IMR-90 (cell line): ENCODE data around the gene DMRT2. TPM values are rescaled to one million over a fixed set of nuclear protein-coding genes. Genes with fewer than 3 reads are reported as not detected.

Experiments
- ATAC-seq: fragments of 200-7000 bp; cut with Tn5 transposase; 2 replicates; pipeline ENCODE4 v1.9.1; 2020; ENCODE audit warnings: low read depth, mild to moderate bottlenecking, moderate library complexity
- BruUV-seq: library from RNA; stranded (reverse); fragments of 400-500 nt; replicated peaks from 2 replicates; lab custom pipeline; 2021; lab: Mats Ljungman, UMichigan
- CTCF ChIA-PET: fragments of 300-600 bp; formaldehyde crosslinking; extraction: SDS; loops from one replicate; lab custom pipeline; 2021; ENCODE audit warnings: antibody characterized with exemption; lab: Yijun Ruan, JAX
- POLR2A ChIA-PET: fragments of 300-600 bp; sonication (Branson Sonifier 250); formaldehyde crosslinking; loops from one replicate; lab custom pipeline; 2022; ENCODE audit warnings: antibody characterized with exemption; ENCODE audit not compliant: unreplicated experiment; lab: Charles Lee
- DNase-seq: peaks from one replicate; pipeline ENCODE4 v3.0.0; 2013
- H2AFZ ChIP-seq: replicated peaks from 2 replicates; pipeline ENCODE3; 2013; ENCODE audit warnings: low read length, mild to moderate bottlenecking; ENCODE audit not compliant: poor library complexity
- H2AK5ac ChIP-seq: 2 replicates; pipeline ENCODE4 v1.6.1; 2013; ENCODE audit warnings: low read depth, low read length, inconsistent platforms
- H2AK9ac ChIP-seq: replicated peaks from 2 replicates; pipeline ENCODE3; 2013; ENCODE audit warnings: mild to moderate bottlenecking, low read depth, low read length, moderate library complexity; ENCODE audit not compliant: poor library complexity
- H2BK120ac ChIP-seq: 2 replicates; pipeline ENCODE4 v1.6.1; 2013; ENCODE audit warnings: low read depth, low read length, inconsistent platforms
- H2BK15ac ChIP-seq: 3 replicates; pipeline ENCODE4 v1.6.1; 2013; ENCODE audit warnings: low read depth, low read length, inconsistent platforms
- H2BK20ac ChIP-seq: 2 replicates; pipeline ENCODE4 v1.6.1; 2013; ENCODE audit warnings: low read depth, mild to moderate bottlenecking, inconsistent platforms, low read length, moderate library complexity
- H2BK5ac ChIP-seq: 2 replicates; pipeline ENCODE4 v1.6.1; 2013; ENCODE audit warnings: mild to moderate bottlenecking, low read depth, low read length, inconsistent platforms; ENCODE audit not compliant: poor library complexity, severe bottlenecking
- H3K14ac ChIP-seq: replicated peaks from 2 replicates; pipeline ENCODE4 v1.6.1; 2013; ENCODE audit warnings: low read depth, low read length, inconsistent platforms
- H3K18ac ChIP-seq: 2 replicates; pipeline ENCODE4 v1.6.1; 2013; ENCODE audit warnings: low read depth, low read length, control low read depth
- H3K23ac ChIP-seq: 2 replicates; pipeline ENCODE4 v1.6.1; 2013; ENCODE audit warnings: low read depth, low read length, inconsistent platforms
- H3K27ac ChIP-seq: 2 replicates; pipeline ENCODE4 v1.5.1; 2013; ENCODE audit warnings: mild to moderate bottlenecking, control low read depth, low read length; ENCODE audit not compliant: insufficient read depth
- H3K27me3 ChIP-seq: 2 replicates; pipeline ENCODE4 v1.6.1; 2013; ENCODE audit warnings: low read length; ENCODE audit not compliant: control insufficient read depth, insufficient read depth
- H3K36me3 ChIP-seq: 2 replicates; pipeline ENCODE4 v1.6.1; 2013; ENCODE audit warnings: low read length, mixed read lengths; ENCODE audit not compliant: control insufficient read depth, insufficient read depth
- H3K4ac ChIP-seq: 2 replicates; pipeline ENCODE4 v1.6.1; 2013; ENCODE audit warnings: low read depth, low read length, inconsistent platforms
- H3K4me1 ChIP-seq: 2 replicates; pipeline ENCODE4 v1.6.1; 2013; ENCODE audit warnings: low read length, mixed read lengths; ENCODE audit not compliant: control insufficient read depth, insufficient read depth
- H3K4me2 ChIP-seq: 2 replicates; pipeline ENCODE4 v1.6.1; 2013; ENCODE audit warnings: low read depth, mild to moderate bottlenecking, control low read depth, low read length, moderate library complexity
- H3K4me3 ChIP-seq: 2 replicates; pipeline ENCODE4 v1.5.1; 2013; ENCODE audit warnings: low read depth, mild to moderate bottlenecking, control low read depth, low read length, moderate library complexity; ENCODE audit not compliant: insufficient read depth
- H3K56ac ChIP-seq: 2 replicates; pipeline ENCODE4 v1.6.1; 2013; ENCODE audit warnings: low read length, inconsistent platforms; ENCODE audit not compliant: insufficient read depth; ENCODE audit errors: extremely low read depth
- H3K79me1 ChIP-seq, 2 experiments: 2 replicates each; pipeline ENCODE4 v1.6.1; 2013; ENCODE audit warnings: low read length in 2 of 2, inconsistent platforms in 1 of 2, low read depth in 1 of 2
- H3K9ac ChIP-seq: 2 replicates; pipeline ENCODE4 v1.6.1; 2013; ENCODE audit warnings: low read depth, low read length, control low read depth
- H3K9me1 ChIP-seq: 2 replicates; pipeline ENCODE4 v1.6.1; 2013; ENCODE audit warnings: low read length, inconsistent platforms; ENCODE audit not compliant: insufficient read depth
- H3K9me3 ChIP-seq: 2 replicates; pipeline ENCODE4 v1.6.1; 2013; ENCODE audit warnings: low read length; ENCODE audit not compliant: control insufficient read depth, insufficient read depth
- H4K20me1 ChIP-seq: 2 replicates; pipeline ENCODE4 v1.6.1; 2013; ENCODE audit warnings: low read length, inconsistent platforms; ENCODE audit not compliant: insufficient read depth
- H4K5ac ChIP-seq: 2 replicates; pipeline ENCODE4 v1.6.1; 2013; ENCODE audit warnings: mild to moderate bottlenecking, low read depth, low read length, control low read depth
- H4K8ac ChIP-seq, 2 experiments: 2 replicates each; pipeline ENCODE4 v1.6.1; 2013; ENCODE audit warnings: low read depth in 2 of 2, low read length in 2 of 2, control low read depth in 1 of 2, inconsistent platforms in 1 of 2
- H4K91ac ChIP-seq: 2 replicates; pipeline ENCODE4 v1.6.1; 2013; ENCODE audit warnings: low read depth, low read length, inconsistent platforms; ENCODE audit not compliant: insufficient read depth
- CEBPB ChIP-seq: IDR thresholded peaks from 2 replicates; pipeline ENCODE4 v1.6.1; 2012; ENCODE audit warnings: low read depth, low read length, improper control_type of control experiment
- CHD1 ChIP-seq: IDR thresholded peaks from 2 replicates; pipeline ENCODE4 v1.6.1; 2012; ENCODE audit warnings: low read depth, low read length, improper control_type of control experiment
- CTCF ChIP-seq: conservative IDR thresholded peaks from 2 replicates; pipeline ENCODE4 v1.5.1; 2012; ENCODE audit warnings: mild to moderate bottlenecking, low read depth, low read length, improper control_type of control experiment
- ELK1 ChIP-seq: fragments of 150-350 bp; IDR thresholded peaks from 2 replicates; pipeline ENCODE4 v1.6.1; 2016; ENCODE audit warnings: low read depth, mild to moderate bottlenecking, low read length, moderate library complexity, borderline replicate concordance
- FOS ChIP-seq: fragments of 150-350 bp; IDR thresholded peaks from 2 replicates; pipeline ENCODE4 v1.6.1; 2016; ENCODE audit warnings: low read depth, low read length
- MAFK ChIP-seq: IDR thresholded peaks from 2 replicates; pipeline ENCODE4 v1.6.1; 2012; ENCODE audit warnings: low read depth, low read length, improper control_type of control experiment
- NFE2L2 ChIP-seq: fragments of 150-350 bp; IDR thresholded peaks from 2 replicates; pipeline ENCODE4 v1.6.1; 2016; ENCODE audit warnings: low read depth, mild to moderate bottlenecking, low read length
- SMC3 ChIP-seq: fragments of 150-350 bp; IDR thresholded peaks from 2 replicates; pipeline ENCODE4 v1.6.1; 2016; ENCODE audit warnings: low read depth, mild to moderate bottlenecking, antibody characterized with exemption, low read length, moderate library complexity
- WGBS, 2 experiments: methylation state at CpG; one replicate each; pipeline versions ENCODE4 v1.1.5 to v1.1.7; 2013; ENCODE audit warnings: missing lambda C conversion rate in 2 of 2; ENCODE audit not compliant: insufficient read length in 1 of 2; ENCODE audit errors: extremely low coverage in 2 of 2; 5-methylcytosine and 5-hydroxymethylcytosine counted together
- dilution Hi-C: fragments of 300-500 bp; cut with HindIII; formaldehyde crosslinking; loops from one replicate; pipeline ENCODE4 v1.14.3; 2018; ENCODE audit warnings: low sequenced_read_pairs; ENCODE audit not compliant: unreplicated experiment
- in situ Hi-C: fragments of 300-500 bp; cut with MboI; formaldehyde crosslinking; loops from 3 replicates; pipeline ENCODE4 v1.14.3; 2019; ENCODE audit warnings: low sequenced_read_pairs, inconsistent platforms, mixed read lengths
- intact Hi-C: fragments of 100-400 bp; cut with micrococcal nuclease; formaldehyde crosslinking; loops from 2 replicates; pipeline ENCODE4 v1.10.0; 2022
- polyA plus RNA-seq, 3 experiments: library from polyadenylated mRNA; depleted of rRNA; stranded (reverse); fragments of >200 nt; gene quantifications; 2 replicates each; pipeline ENCODE4 v1.2.3, GENCODE V29; 2012; ENCODE audit warnings: low replicate concordance in 1 of 3
- total RNA-seq: library from RNA; depleted of rRNA; stranded (reverse); fragments of >200 nt; gene quantifications from 2 replicates; pipeline ENCODE4 v1.2.3, GENCODE V29; 2012

The DMRT2 gene
- total and polyA plus RNA-seq, 2 of the 4 experiments (the other 2 are of a cell fraction): not detected

DNA sequence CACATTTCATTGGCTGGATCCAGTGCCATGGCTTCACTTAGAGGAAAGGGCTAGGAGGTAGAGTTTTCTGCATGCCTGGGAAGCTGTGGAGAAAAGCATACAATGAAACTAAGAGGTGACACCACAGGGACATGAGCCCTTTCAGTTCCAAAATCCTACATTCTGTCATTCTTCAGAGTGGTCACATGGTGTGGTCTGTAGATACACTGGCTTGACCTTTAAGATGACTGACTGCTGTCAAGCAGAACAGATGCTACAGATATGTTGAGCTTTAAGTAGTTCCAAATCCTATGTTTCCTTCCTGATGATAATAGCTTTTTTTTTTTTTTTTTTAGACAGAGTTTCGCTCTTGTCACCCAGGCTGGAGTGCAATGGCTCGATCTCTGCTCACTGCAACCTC lies 47.5 kb upstream of the DMRT2 start:
- no peak overlapping the region for H3K18ac ChIP-seq
- no peak overlapping the region for H3K4me2 ChIP-seq
- H3K9me1 ChIP-seq: no peaks in the 10 kb centered on the region
- no peak overlapping the region for H3K4ac ChIP-seq
- H2AFZ ChIP-seq: no peak overlapping the region
- H2AK5ac ChIP-seq: no peak overlapping the region
- H3K4me3 ChIP-seq: no peak overlapping the region
- H3K56ac ChIP-seq: no peak overlapping the region
- H2BK120ac ChIP-seq: no peak overlapping the region
- no peak overlapping the region for H4K5ac ChIP-seq
- no peak overlapping the region for H3K9ac ChIP-seq
- ChIA-PET POLR2A (interaction anchor here (0.6 kb wide), 1 partner anchor 169 kb away, joined by 8 read pairs; no protein-coding TSS in a partner anchor), CTCF (interaction anchor here (0.6 kb wide), 2 partner anchors 41 to 115 kb away, joined by 3 to 4 read pairs; no protein-coding TSS in a partner anchor)
- no peak for ATAC-seq
- H3K79me1 ChIP-seq: no peaks in the 10 kb centered on the region
- H3K36me3 ChIP-seq: no peaks in the 10 kb centered on the region
- BruUV-seq: no TSS peak
- intact Hi-C loops: no loop called here
- no peak overlapping the region for H2BK20ac ChIP-seq
- H3K23ac ChIP-seq: no peak overlapping the region
- H4K20me1 ChIP-seq: no peaks in the 10 kb centered on the region
- no peak overlapping the region for H2BK5ac ChIP-seq
- no peak overlapping the region for H4K8ac ChIP-seq
- no peak overlapping the region for H3K27ac ChIP-seq
- in situ Hi-C loops: loop anchor here (10.0 kb wide), 2 partner anchors 388 to 418 kb away; no protein-coding TSS in a partner anchor
- dilution Hi-C loops: no loop called here
- no peak overlapping the region for H2BK15ac ChIP-seq
- no peak for DNase-seq
- H4K91ac ChIP-seq: no peak overlapping the region
- no peaks in the 10 kb centered on the region for H3K4me1 ChIP-seq
- no peak overlapping the region for H3K14ac ChIP-seq
- H2AK9ac ChIP-seq: no peak overlapping the region
- TF ChIP-seq CTCF (no peak), SMC3 (no peak), CHD1 (no peak), MAFK (no peak), NFE2L2 (no peak), CEBPB (no peak), ELK1 (no peak), FOS (no peak)
- WGBS, 2 experiments: no CpG with 5 or more reads among the region's 2 CpGs
- H3K9me3 ChIP-seq: no peaks in the 10 kb centered on the region
- H3K27me3 ChIP-seq: no peaks in the 10 kb centered on the region; the same call in 1 of the 2 replicates
